OCI-LY1 (cell line): Measurements from ENCODE around the gene MARCHF10.

Source experiments
- EZH2 ChIP-seq: fragments of 200-600 bp; sonication (generic), shearing (Covaris generic); IDR thresholded peaks from 2 replicates; pipeline ENCODE4 v1.8.0; 2017; ENCODE audit warnings: borderline replicate concordance, mixed run types, mild to moderate bottlenecking, antibody characterized with exemption, low read length, moderate library complexity, mixed read lengths
- TF ChIP-seq, protein P1 (sequence below): fragments of 200-600 bp; sonication (generic), shearing (Covaris generic); IDR thresholded peaks from 2 replicates; pipeline ENCODE4 v1.5.1; 2017; ENCODE audit warnings: mild to moderate bottlenecking, antibody characterized with exemption, low read length, moderate library complexity, mixed read lengths

DNA sequence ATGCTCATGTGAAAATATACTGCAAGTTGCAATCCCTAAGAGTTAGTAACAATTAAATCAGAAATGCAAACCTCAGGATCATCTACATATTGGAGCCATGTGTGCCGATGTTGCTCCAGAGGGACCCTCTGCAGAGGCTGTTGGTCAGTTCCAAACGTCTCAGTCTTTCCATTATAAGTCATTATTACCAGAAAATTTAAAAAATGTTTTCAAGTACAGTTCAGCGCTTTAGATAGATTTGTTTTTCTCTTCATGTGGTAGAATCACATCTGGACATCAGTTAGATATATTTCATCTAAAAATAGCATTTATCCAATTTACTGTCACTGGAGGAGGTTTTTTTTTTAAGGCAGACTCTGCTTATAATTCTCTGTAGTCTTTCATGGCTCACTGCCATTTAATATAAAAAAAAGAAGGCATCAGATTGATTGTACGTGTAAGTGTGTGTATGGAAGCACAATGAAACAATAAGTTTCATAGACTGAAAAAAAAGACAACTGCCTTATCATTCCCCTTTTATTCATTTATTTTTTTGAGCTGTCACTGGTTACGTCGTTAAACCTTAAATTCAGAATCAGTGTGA lies 46.1 kb upstream of the MARCHF10 start:
- TF ChIP-seq, protein P1, sequence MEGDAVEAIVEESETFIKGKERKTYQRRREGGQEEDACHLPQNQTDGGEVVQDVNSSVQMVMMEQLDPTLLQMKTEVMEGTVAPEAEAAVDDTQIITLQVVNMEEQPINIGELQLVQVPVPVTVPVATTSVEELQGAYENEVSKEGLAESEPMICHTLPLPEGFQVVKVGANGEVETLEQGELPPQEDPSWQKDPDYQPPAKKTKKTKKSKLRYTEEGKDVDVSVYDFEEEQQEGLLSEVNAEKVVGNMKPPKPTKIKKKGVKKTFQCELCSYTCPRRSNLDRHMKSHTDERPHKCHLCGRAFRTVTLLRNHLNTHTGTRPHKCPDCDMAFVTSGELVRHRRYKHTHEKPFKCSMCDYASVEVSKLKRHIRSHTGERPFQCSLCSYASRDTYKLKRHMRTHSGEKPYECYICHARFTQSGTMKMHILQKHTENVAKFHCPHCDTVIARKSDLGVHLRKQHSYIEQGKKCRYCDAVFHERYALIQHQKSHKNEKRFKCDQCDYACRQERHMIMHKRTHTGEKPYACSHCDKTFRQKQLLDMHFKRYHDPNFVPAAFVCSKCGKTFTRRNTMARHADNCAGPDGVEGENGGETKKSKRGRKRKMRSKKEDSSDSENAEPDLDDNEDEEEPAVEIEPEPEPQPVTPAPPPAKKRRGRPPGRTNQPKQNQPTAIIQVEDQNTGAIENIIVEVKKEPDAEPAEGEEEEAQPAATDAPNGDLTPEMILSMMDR = no peak
- no peak for TF ChIP-seq EZH2
